Endothelial cell of umbilical vein (primary cell): ENCODE data around the gene TTLL9. TPM values are rescaled to one million over a fixed set of nuclear protein-coding genes. Genes with fewer than 3 reads are reported as not detected.

Source experiments
- BruUV-seq: library from RNA; stranded (reverse); fragments of 400-500 nt; replicated peaks from 2 replicates; lab custom pipeline; 2021; lab: Mats Ljungman, UMichigan
- CTCF ChIA-PET: fragments of 300-600, 350-600 bp; sonication (Branson Sonifier 250); formaldehyde crosslinking; loops from one replicate; lab custom pipeline; 2021; ENCODE audit warnings: antibody characterized with exemption, inconsistent platforms; lab: Charles Lee
- POLR2A ChIA-PET: fragments of 300-600, 350-600 bp; sonication (Branson Sonifier 250); formaldehyde crosslinking; loops from one replicate; lab custom pipeline; 2021; ENCODE audit warnings: antibody characterized with exemption, inconsistent platforms; lab: Charles Lee
- DNase-seq: peaks from one replicate; pipeline ENCODE4 v3.0.0-alpha.2; 2011; ENCODE audit warnings: low read depth, low spot score
- FAIRE-seq: peaks from 2 replicates; lab custom pipeline; 2011; peaks lifted over from hg19 to GRCh38; lab: Jason Lieb, UNC
- H2AFZ ChIP-seq: 2 replicates; pipeline ENCODE4 v1.6.0; 2012; ENCODE audit warnings: low read depth, low read length, control low read depth, inconsistent platforms
- H3K27ac ChIP-seq: 2 replicates; pipeline ENCODE4 v1.5.1; 2011; ENCODE audit warnings: low read depth, mild to moderate bottlenecking, control low read depth, low read length, moderate library complexity; ENCODE audit not compliant: insufficient read depth
- H3K27me3 ChIP-seq, 2 experiments: 2 replicates each; pipeline versions ENCODE4 v1.6.0 to v1.6.1; 2011; ENCODE audit warnings: low read length in 2 of 2, mixed read lengths in 1 of 2; ENCODE audit not compliant: control insufficient read depth in 2 of 2, insufficient read depth in 2 of 2
- H3K36me3 ChIP-seq, 2 experiments: 2 replicates in 1 of 2; 3 replicates in 1 of 2; pipeline ENCODE4 v1.5.1; 2011; ENCODE audit warnings: low read length in 2 of 2, mild to moderate bottlenecking in 1 of 2, moderate library complexity in 1 of 2; ENCODE audit not compliant: control insufficient read depth in 2 of 2, insufficient read depth in 2 of 2; ENCODE audit errors: extremely low read depth in 1 of 2
- H3K4me1 ChIP-seq: 3 replicates; pipeline ENCODE4 v1.5.1; 2011; ENCODE audit warnings: mild to moderate bottlenecking, low read length; ENCODE audit not compliant: control insufficient read depth, insufficient read depth; ENCODE audit errors: extremely low read depth
- H3K4me2 ChIP-seq: 2 replicates; pipeline ENCODE4 v1.6.1; 2011; ENCODE audit warnings: low read length, control low read depth, mixed read lengths; ENCODE audit not compliant: insufficient read depth
- H3K4me3 ChIP-seq, 3 experiments: fragments of 200-600 bp in 1 of 3; sonication (generic), shearing (Covaris generic) in 1 of 3; replicated peaks in 1 of 3; 2 replicates each; pipeline ENCODE4 v1.5.1; 2011 to 2016; ENCODE audit warnings: control low read depth in 3 of 3, low read length in 3 of 3, mild to moderate bottlenecking in 2 of 3, inconsistent platforms in 1 of 3, low read depth in 1 of 3, moderate library complexity in 1 of 3; ENCODE audit not compliant: insufficient read depth in 1 of 3
- H3K79me2 ChIP-seq: 2 replicates; pipeline ENCODE4 v1.6.0; 2012; ENCODE audit warnings: low read length, inconsistent platforms; ENCODE audit not compliant: control insufficient read depth, insufficient read depth
- H3K9ac ChIP-seq: replicated peaks from 2 replicates; pipeline ENCODE3; 2011; ENCODE audit warnings: low read length, control low read depth; ENCODE audit not compliant: insufficient read depth; ENCODE audit errors: extremely low read depth
- H3K9me1 ChIP-seq: replicated peaks from 3 replicates; pipeline ENCODE4 v1.6.0; 2011; ENCODE audit warnings: mild to moderate bottlenecking, low read length; ENCODE audit not compliant: control insufficient read depth, insufficient read depth; ENCODE audit errors: extremely low read depth
- H3K9me3 ChIP-seq: replicated peaks from 2 replicates; pipeline ENCODE4 v1.5.1; 2012; ENCODE audit warnings: low read length, inconsistent platforms; ENCODE audit not compliant: control insufficient read depth, insufficient read depth
- H4K20me1 ChIP-seq: replicated peaks from 2 replicates; pipeline ENCODE3; 2011; ENCODE audit warnings: mild to moderate bottlenecking, low read length; ENCODE audit not compliant: control insufficient read depth, insufficient read depth; ENCODE audit errors: extremely low read depth
- POLR2AphosphoS5 ChIP-seq: IDR thresholded peaks from 2 replicates; pipeline ENCODE4 v1.6.1; 2012; ENCODE audit warnings: low read depth, mild to moderate bottlenecking, control low read depth, low read length, moderate library complexity; ENCODE audit not compliant: insufficient read depth
- dilution Hi-C: fragments of 300-500 bp; cut with MboI; formaldehyde crosslinking; loops from one replicate; pipeline ENCODE4 v1.15.0; 2019; ENCODE audit warnings: low sequenced_read_pairs; ENCODE audit not compliant: extremely low pct_ligation_motif_present
- intact Hi-C: fragments of 100-400 bp; cut with micrococcal nuclease; formaldehyde crosslinking; loops from one replicate; pipeline ENCODE4 v1.10.0; 2022
- polyA plus RNA-seq, 4 experiments: library from polyadenylated mRNA; depleted of rRNA in 3 of 4; stranded (reverse) in 3 of 4; unstranded in 1 of 4; fragments of >200 nt; gene quantifications; 2 replicates each; pipeline versions ENCODE4 v1.2.1 to v1.2.3, GENCODE V29; 2011 to 2012; ENCODE audit warnings: missing spikeins in 1 of 4
- total RNA-seq: library from RNA; stranded (reverse); gene quantifications from 2 replicates; pipeline ENCODE4 v1.2.3, GENCODE V29; 2021
- TF ChIP-seq, protein P1 (sequence below), 2 donors: IDR thresholded peaks; 1 replicate in 1 of 2; 2 replicates in 1 of 2; pipeline ENCODE4 v1.5.1; 2011; ENCODE audit warnings: low read length in 2 of 2, mild to moderate bottlenecking in 2 of 2, moderate library complexity in 2 of 2, control low read depth in 1 of 2, inconsistent platforms in 1 of 2, low read depth in 1 of 2; ENCODE audit not compliant: insufficient read depth in 1 of 2; ENCODE audit errors: extremely low read depth in 1 of 2

TTLL9 gene
- total and polyA plus RNA-seq, 2 donors (not counting 3 experiments of a cell fraction or from before 2014, with no cell fraction given) = 0.03 TPM; not detected in 1

DNA sequence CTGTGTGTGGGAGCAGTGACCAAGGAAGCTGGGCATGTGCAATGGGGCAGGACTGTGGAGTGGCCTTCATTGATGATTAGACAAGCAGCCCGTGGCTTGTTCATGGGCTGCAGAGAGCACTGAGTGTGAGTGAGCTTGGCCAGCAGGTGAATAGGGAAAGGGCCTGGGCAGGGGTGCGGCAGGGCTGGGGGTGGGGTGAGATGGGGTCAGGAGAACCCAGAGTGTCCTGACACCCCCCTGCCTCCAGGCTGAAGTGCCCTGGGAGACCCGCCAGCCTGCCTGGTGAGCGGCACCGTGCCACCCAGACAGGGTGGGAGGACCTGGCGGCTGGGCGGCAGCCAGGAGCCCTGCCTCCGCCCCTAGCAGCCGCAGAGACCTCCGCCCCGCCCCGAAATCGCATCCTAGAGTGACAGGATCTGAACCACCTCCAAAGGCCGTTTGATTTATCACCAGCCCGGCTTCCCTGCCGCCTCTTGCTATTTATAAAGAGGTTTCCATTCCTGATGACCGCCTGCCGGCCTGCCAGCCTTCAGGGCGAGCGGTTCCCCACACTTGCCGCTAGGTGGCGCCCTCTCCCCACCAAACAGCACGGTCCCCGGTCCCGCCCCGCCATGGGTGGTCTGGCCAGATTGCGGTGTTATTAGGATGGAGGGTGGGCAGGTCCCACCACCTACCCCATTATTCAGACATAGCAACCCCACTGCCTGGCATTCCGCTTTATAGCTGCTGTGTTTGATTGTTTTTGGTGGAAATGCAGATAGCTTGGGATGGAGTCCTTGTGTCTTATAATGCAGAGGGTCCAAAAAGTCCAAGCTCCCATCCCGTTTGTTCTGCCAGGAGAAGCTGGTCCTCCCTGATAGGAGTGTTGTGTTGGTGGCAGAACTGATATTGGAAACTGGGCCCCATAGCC is 47.8 kb upstream of the TTLL9 start:
- no TSS peak for BruUV-seq
- H3K4me1 ChIP-seq = peaks cover 22% of the 10 kb centered on the region
- no peaks in the 10 kb centered on the region for H3K9me1 ChIP-seq
- H3K4me3 ChIP-seq = no peak overlapping the region
- dilution Hi-C loops = no loop called here
- TF ChIP-seq, protein P1, sequence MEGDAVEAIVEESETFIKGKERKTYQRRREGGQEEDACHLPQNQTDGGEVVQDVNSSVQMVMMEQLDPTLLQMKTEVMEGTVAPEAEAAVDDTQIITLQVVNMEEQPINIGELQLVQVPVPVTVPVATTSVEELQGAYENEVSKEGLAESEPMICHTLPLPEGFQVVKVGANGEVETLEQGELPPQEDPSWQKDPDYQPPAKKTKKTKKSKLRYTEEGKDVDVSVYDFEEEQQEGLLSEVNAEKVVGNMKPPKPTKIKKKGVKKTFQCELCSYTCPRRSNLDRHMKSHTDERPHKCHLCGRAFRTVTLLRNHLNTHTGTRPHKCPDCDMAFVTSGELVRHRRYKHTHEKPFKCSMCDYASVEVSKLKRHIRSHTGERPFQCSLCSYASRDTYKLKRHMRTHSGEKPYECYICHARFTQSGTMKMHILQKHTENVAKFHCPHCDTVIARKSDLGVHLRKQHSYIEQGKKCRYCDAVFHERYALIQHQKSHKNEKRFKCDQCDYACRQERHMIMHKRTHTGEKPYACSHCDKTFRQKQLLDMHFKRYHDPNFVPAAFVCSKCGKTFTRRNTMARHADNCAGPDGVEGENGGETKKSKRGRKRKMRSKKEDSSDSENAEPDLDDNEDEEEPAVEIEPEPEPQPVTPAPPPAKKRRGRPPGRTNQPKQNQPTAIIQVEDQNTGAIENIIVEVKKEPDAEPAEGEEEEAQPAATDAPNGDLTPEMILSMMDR (IDR thresholded peaks at IDR 0.05; ENCODE audit: extremely low read depth in 1 of 2, insufficient read depth in 1 of 2, low read depth in 1 of 2, low read length in 2 of 2) = peak; percentile 96 to 97
- no peak for TF ChIP-seq POLR2AphosphoS5
- no peaks in the 10 kb centered on the region for H4K20me1 ChIP-seq
- peak overlapping the region; percentile 26 for H3K27ac ChIP-seq
- ChIA-PET CTCF (interaction anchor here (0.7 to 25.3 kb wide), 19 partner anchors 8 to 956 kb away, joined by 3 to 619 read pairs (median 4); partner anchors contain the start of genes FOXS1 and PDRG1), POLR2A (no interaction called here)
- no peaks in the 10 kb centered on the region for H3K36me3 ChIP-seq
- H3K27me3 ChIP-seq = no peaks in the 10 kb centered on the region
- DNase-seq (peak; percentile 62), FAIRE-seq (peak; percentile 94)
- intact Hi-C loops = loop anchor here (1.0 kb wide), 8 partner anchors 11 to 830 kb away; partner anchors contain the start of gene PDRG1
- H3K9me3 ChIP-seq = no peaks in the 10 kb centered on the region
- no peaks in the 10 kb centered on the region for H3K79me2 ChIP-seq
- no peak overlapping the region for H3K4me2 ChIP-seq
- H2AFZ ChIP-seq = peak overlapping the region; percentile 53
- H3K9ac ChIP-seq = no peak overlapping the region
